Measurements from ENCODE around the gene MLXIP.

- TF ChIP-seq SETDB1 (CRISPR knock-in tag; IDR thresholded peaks at IDR 0.05; ENCODE audit: borderline replicate concordance) (no peak), TBX2 (CRISPR knock-in tag; IDR thresholded peaks at IDR 0.05; ENCODE audit: borderline replicate concordance) (no peak), CEBPB (IDR thresholded peaks at IDR 0.05; ENCODE audit: borderline replicate concordance, low read depth, low read length) (no peak), CHD2 (IDR thresholded peaks at IDR 0.05; ENCODE audit: low read depth, low read length) (no peak), CTCF (CRISPR knock-in tag; IDR thresholded peaks at IDR 0.05) (no peak), REST (IDR thresholded peaks at IDR 0.05; ENCODE audit: borderline replicate concordance in 1 of 2, low read depth in 1 of 2, low read length in 2 of 2) (no peak), NFE2L2 (IDR thresholded peaks at IDR 0.05; ENCODE audit: low read length) (no peak)
These were observed 54.8 kb downstream of the MLXIP start for GRCh38 chr12:122133192-122133950.
